NB4 (cell line): Measurements from ENCODE around the gene CLSTN2.

Experiments
- DNase-seq: peaks from one replicate; pipeline ENCODE4 v3.0.0; 2010; ENCODE audit warnings: low read depth
- H3K4me3 ChIP-seq: one replicate; pipeline ENCODE4 v1.5.1; 2011; ENCODE audit warnings: mild to moderate bottlenecking, low read depth, low read length, moderate library complexity
- MAX ChIP-seq: IDR thresholded peaks from 2 replicates; pipeline ENCODE4 v1.6.1; 2011; ENCODE audit warnings: low read depth, low read length
- MYC ChIP-seq: IDR thresholded peaks from 2 replicates; pipeline ENCODE4 v1.6.1; 2011; ENCODE audit warnings: low read depth, low read length
- POLR2A ChIP-seq: IDR thresholded peaks from 2 replicates; pipeline ENCODE4 v1.6.1; 2011; ENCODE audit warnings: mild to moderate bottlenecking; ENCODE audit not compliant: insufficient read length; ENCODE audit errors: extremely low read depth
- TF ChIP-seq, protein P1 (sequence below): IDR thresholded peaks from one replicate; pipeline ENCODE4 v1.5.1; 2012; ENCODE audit warnings: low read depth, low read length

Gene CLSTN2

GRCh38 chr3:140247775-140248174 lies 312.8 kb downstream of the CLSTN2 start:
- TF ChIP-seq POLR2A (no peak), MYC (no peak), MAX (no peak)
- TF ChIP-seq, protein P1, sequence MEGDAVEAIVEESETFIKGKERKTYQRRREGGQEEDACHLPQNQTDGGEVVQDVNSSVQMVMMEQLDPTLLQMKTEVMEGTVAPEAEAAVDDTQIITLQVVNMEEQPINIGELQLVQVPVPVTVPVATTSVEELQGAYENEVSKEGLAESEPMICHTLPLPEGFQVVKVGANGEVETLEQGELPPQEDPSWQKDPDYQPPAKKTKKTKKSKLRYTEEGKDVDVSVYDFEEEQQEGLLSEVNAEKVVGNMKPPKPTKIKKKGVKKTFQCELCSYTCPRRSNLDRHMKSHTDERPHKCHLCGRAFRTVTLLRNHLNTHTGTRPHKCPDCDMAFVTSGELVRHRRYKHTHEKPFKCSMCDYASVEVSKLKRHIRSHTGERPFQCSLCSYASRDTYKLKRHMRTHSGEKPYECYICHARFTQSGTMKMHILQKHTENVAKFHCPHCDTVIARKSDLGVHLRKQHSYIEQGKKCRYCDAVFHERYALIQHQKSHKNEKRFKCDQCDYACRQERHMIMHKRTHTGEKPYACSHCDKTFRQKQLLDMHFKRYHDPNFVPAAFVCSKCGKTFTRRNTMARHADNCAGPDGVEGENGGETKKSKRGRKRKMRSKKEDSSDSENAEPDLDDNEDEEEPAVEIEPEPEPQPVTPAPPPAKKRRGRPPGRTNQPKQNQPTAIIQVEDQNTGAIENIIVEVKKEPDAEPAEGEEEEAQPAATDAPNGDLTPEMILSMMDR = no peak
- no peak overlapping the region for H3K4me3 ChIP-seq
- DNase-seq = no peak

GRCh38 chr3:140249188-140249587 lies 314.2 kb downstream of the CLSTN2 start:
- DNase-seq = no peak
- H3K4me3 ChIP-seq = no peak overlapping the region
- TF ChIP-seq MYC = no peak
- TF ChIP-seq MAX = no peak
- TF ChIP-seq POLR2A = no peak
- TF ChIP-seq, protein P1 = no peak

GRCh38 chr3:140250010-140250855 lies 315.2 kb downstream of the CLSTN2 start:
- TF ChIP-seq POLR2A = no peak
- TF ChIP-seq MYC = no peak
- TF ChIP-seq, protein P1 = no peak
- no peak for TF ChIP-seq MAX
- H3K4me3 ChIP-seq = no peak overlapping the region
- DNase-seq = no peak

GRCh38 chr3:140250945-140251344 lies 316.0 kb downstream of the CLSTN2 start:
- DNase-seq = no peak
- TF ChIP-seq MAX = no peak
- TF ChIP-seq, protein P1 = no peak
- no peak for TF ChIP-seq MYC
- no peak for TF ChIP-seq POLR2A
- H3K4me3 ChIP-seq = no peak overlapping the region

DNA sequence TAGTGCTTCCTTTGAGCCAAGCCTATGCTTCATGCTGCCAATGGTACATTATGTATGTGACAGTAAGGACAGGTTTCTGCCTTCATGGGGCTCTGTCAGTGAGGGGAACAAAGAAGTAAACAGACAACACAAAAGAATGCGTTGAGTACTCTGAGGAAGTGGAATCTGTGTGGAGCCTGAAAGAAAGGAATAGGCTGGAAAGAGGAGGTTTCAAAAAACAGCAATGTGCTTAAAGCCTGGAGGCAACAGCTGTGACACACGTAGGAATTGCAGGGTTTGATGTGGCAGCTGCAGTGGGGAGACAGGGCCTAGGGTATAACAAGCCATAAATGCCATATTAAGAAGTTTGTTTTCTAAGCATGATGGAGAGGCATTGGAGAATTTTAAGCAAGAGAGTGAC lies 316.7 kb downstream of the CLSTN2 start:
- no peak overlapping the region for H3K4me3 ChIP-seq

More for the DNA sequence above, 316.7 kb downstream of the CLSTN2 start:
- no peak for DNase-seq
- no peak for TF ChIP-seq MYC
- TF ChIP-seq, protein P1 = no peak
- TF ChIP-seq POLR2A = no peak
